MM.1S (cell line): Measurements from ENCODE around the gene DIPK1C.

Source experiments
- DNase-seq: peaks from one replicate; pipeline ENCODE4 v3.0.0-alpha.2; 2015
- H2AFZ ChIP-seq: fragments of 300-600 bp; sonication (generic); 2 replicates; pipeline ENCODE4 v1.6.0; 2016; ENCODE audit warnings: antibody characterized with exemption, low read length
- H3F3A ChIP-seq: fragments of 300-600 bp; sonication (generic); 2 replicates; pipeline ENCODE4 v1.6.1; 2016; ENCODE audit warnings: mild to moderate bottlenecking, antibody characterized with exemption, low read length, moderate library complexity, mixed read lengths; ENCODE audit not compliant: insufficient read depth
- H3K27ac ChIP-seq: fragments of 300-600 bp; sonication (generic); 2 replicates; pipeline ENCODE4 v1.5.1; 2016; ENCODE audit warnings: mild to moderate bottlenecking, low read length
- H3K27me3 ChIP-seq: fragments of 300-600 bp; sonication (generic); replicated peaks from 2 replicates; pipeline ENCODE4 v1.6.0; 2016; ENCODE audit warnings: low read length; ENCODE audit not compliant: insufficient read depth
- H3K36me3 ChIP-seq: fragments of 300-600 bp; sonication (generic); replicated peaks from 2 replicates; pipeline ENCODE4 v1.6.1; 2016; ENCODE audit warnings: mild to moderate bottlenecking, low read length, mixed read lengths; ENCODE audit not compliant: insufficient read depth
- H3K4me1 ChIP-seq: fragments of 300-600 bp; sonication (generic); 2 replicates; pipeline ENCODE4 v1.6.1; 2016; ENCODE audit warnings: low read length, mixed read lengths
- H3K4me2 ChIP-seq: fragments of 300-600 bp; sonication (generic); 2 replicates; pipeline ENCODE4 v1.6.0; 2016; ENCODE audit warnings: low read depth, low read length
- H3K4me3 ChIP-seq: fragments of 300-600 bp; sonication (generic); 2 replicates; pipeline ENCODE4 v1.5.1; 2016; ENCODE audit warnings: low read length, mixed read lengths
- H3K79me2 ChIP-seq: fragments of 300-600 bp; sonication (generic); 2 replicates; pipeline ENCODE4 v1.6.1; 2016; ENCODE audit warnings: mixed run types, low read length, mixed read lengths
- H3K9ac ChIP-seq: fragments of 300-600 bp; sonication (generic); 2 replicates; pipeline ENCODE4 v1.6.1; 2016; ENCODE audit warnings: low read length, mixed read lengths
- H3K9me2 ChIP-seq: fragments of 300-600 bp; sonication (generic); replicated peaks from 2 replicates; pipeline ENCODE4 v1.6.1; 2016; ENCODE audit warnings: mild to moderate bottlenecking, low read length, mixed read lengths; ENCODE audit not compliant: insufficient read depth
- H3K9me3 ChIP-seq: fragments of 300-600 bp; sonication (generic); replicated peaks from 2 replicates; pipeline ENCODE4 v1.6.1; 2016; ENCODE audit warnings: mild to moderate bottlenecking, low read length, mixed read lengths; ENCODE audit not compliant: insufficient read depth
- H4K20me1 ChIP-seq: fragments of 300-600 bp; sonication (generic); 2 replicates; pipeline ENCODE4 v1.6.1; 2016; ENCODE audit warnings: mild to moderate bottlenecking, low read length, moderate library complexity, mixed read lengths; ENCODE audit not compliant: insufficient read depth
- EZH2 ChIP-seq: fragments of 300-600 bp; sonication (generic); optimal IDR thresholded peaks from 2 replicates; pipeline ENCODE3; 2017; ENCODE audit warnings: low read depth, mild to moderate bottlenecking, antibody characterized with exemption, low read length, mixed read lengths
- EZH2phosphoT487 ChIP-seq: fragments of 300-600 bp; sonication (generic); IDR thresholded peaks from 2 replicates; pipeline ENCODE4 v1.6.1; 2018; ENCODE audit warnings: antibody characterized with exemption, low read length
- TF ChIP-seq, protein P1 (sequence below): fragments of 300-600 bp; sonication (generic); IDR thresholded peaks from 2 replicates; pipeline ENCODE4 v1.5.1; 2016; ENCODE audit warnings: antibody characterized with exemption, low read length, mixed read lengths

Gene DIPK1C

DNA sequence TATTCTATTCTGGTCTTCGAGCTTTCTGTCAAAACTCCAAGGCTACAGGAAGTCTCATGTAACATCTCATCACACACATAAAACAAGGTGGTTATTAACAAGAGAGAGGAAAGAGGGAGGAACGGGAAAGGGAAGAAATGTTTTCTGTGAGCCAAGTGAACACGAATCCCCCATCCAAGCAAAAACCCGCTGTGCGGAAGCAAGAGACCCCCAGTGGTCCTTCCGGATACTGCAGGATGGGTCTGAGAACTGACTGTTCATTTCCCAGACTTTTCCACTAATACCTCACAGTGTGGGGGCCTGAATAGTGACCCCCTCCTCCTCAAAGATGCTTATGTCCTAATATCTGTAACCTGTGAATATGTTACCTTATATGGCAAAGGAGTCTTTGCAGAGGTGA is 19.0 kb upstream of the DIPK1C start:
- Histone ChIP-seq H3K4me2 (no peak overlapping the region), H3K9ac (no peak overlapping the region), H3K27ac (no peak overlapping the region), H3K36me3 (no peaks in the 10 kb centered on the region), H2AFZ (no peak overlapping the region), H3K27me3 (no peaks in the 10 kb centered on the region), H3F3A (no peaks in the 10 kb centered on the region), H4K20me1 (no peaks in the 10 kb centered on the region), H3K4me1 (no peaks in the 10 kb centered on the region), H3K9me2 (no peaks in the 10 kb centered on the region), H3K79me2 (no peaks in the 10 kb centered on the region), H3K4me3 (no peak overlapping the region), H3K9me3 (no peaks in the 10 kb centered on the region)
- DNase-seq: no peak
- TF ChIP-seq EZH2phosphoT487 (no peak), EZH2 (no peak)
- TF ChIP-seq, protein P1, sequence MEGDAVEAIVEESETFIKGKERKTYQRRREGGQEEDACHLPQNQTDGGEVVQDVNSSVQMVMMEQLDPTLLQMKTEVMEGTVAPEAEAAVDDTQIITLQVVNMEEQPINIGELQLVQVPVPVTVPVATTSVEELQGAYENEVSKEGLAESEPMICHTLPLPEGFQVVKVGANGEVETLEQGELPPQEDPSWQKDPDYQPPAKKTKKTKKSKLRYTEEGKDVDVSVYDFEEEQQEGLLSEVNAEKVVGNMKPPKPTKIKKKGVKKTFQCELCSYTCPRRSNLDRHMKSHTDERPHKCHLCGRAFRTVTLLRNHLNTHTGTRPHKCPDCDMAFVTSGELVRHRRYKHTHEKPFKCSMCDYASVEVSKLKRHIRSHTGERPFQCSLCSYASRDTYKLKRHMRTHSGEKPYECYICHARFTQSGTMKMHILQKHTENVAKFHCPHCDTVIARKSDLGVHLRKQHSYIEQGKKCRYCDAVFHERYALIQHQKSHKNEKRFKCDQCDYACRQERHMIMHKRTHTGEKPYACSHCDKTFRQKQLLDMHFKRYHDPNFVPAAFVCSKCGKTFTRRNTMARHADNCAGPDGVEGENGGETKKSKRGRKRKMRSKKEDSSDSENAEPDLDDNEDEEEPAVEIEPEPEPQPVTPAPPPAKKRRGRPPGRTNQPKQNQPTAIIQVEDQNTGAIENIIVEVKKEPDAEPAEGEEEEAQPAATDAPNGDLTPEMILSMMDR: peak; percentile 26

DNA sequence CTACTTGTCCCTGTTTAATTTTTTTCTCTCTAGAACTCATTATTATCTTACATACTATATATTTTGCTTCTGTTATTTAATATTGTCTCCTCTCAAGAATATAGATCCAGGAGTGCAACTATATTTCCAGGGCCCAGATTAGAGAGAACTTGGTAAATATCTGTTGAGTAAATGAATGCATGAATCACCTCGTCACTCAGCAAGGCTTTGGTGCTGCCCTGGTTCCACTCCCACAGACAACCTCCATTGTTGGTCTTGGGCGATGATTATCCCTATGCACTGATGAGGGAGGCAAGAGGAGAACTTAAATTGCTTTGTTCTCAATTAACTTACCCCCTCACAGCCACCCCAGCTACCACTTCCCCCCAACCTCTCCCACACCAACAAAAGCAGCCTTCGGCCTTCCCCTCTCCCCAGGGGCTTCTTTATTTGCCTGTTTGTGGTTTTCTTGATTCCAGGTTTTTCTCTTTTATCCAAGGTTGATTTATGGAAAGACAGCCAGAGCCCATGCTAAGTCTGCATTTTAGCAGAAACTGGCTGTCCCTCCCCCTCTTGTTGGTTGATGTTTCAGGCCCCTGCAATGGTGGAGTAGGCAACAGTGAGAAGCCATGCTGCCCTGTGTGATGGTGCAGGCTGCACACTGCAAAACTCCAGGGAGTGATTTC is 17.0 kb upstream of the DIPK1C start:
- H3K9ac ChIP-seq: no peak overlapping the region
- TF ChIP-seq, protein P1: no peak
- TF ChIP-seq EZH2phosphoT487: no peak
- TF ChIP-seq EZH2: no peak
- H3K4me2 ChIP-seq: no peak overlapping the region
- no peak for DNase-seq
- H3K79me2 ChIP-seq: no peaks in the 10 kb centered on the region
- no peaks in the 10 kb centered on the region for H3K9me2 ChIP-seq
- H3K9me3 ChIP-seq: no peaks in the 10 kb centered on the region
- no peaks in the 10 kb centered on the region for H3K4me1 ChIP-seq
- H3K36me3 ChIP-seq: no peaks in the 10 kb centered on the region
- no peak overlapping the region for H2AFZ ChIP-seq
- no peaks in the 10 kb centered on the region for H4K20me1 ChIP-seq
- H3K27me3 ChIP-seq: no peaks in the 10 kb centered on the region
- no peak overlapping the region for H3K4me3 ChIP-seq
- no peak overlapping the region for H3K27ac ChIP-seq
- no peaks in the 10 kb centered on the region for H3F3A ChIP-seq

DNA sequence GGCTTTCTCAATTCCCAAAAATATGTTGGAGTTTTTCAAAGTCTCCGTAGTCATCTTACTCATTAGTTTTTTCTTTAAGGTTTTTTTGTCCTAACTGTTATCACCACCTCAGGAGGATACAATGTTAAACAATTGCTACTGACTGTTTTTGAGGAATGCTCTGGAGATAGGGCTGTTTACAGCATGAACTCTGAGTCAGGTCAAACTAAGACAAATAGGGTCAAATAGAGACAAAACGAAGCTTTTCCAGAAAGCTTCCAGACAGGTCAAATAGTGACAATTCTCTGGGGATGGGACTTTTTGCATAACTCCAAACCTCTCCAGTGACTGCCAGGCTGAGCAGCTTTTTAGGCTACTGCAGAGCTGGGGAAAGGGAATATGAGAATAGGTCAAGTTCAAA is 15.2 kb upstream of the DIPK1C start:
- no peak overlapping the region for H3K27ac ChIP-seq
- H3F3A ChIP-seq: no peaks in the 10 kb centered on the region
- TF ChIP-seq, protein P1: no peak
- TF ChIP-seq EZH2phosphoT487: no peak
- no peak for TF ChIP-seq EZH2
- H3K4me1 ChIP-seq: no peaks in the 10 kb centered on the region
- no peak overlapping the region for H3K4me3 ChIP-seq
- no peak overlapping the region for H3K9ac ChIP-seq
- H2AFZ ChIP-seq: no peak overlapping the region
- H3K36me3 ChIP-seq: no peaks in the 10 kb centered on the region
- no peaks in the 10 kb centered on the region for H3K79me2 ChIP-seq
- no peaks in the 10 kb centered on the region for H3K27me3 ChIP-seq
- no peak for DNase-seq
- no peaks in the 10 kb centered on the region for H3K9me2 ChIP-seq
- no peak overlapping the region for H3K4me2 ChIP-seq
- H3K9me3 ChIP-seq: no peaks in the 10 kb centered on the region
- H4K20me1 ChIP-seq: no peaks in the 10 kb centered on the region
